Stimulated activated CD8-positive, alpha-beta memory T cell treated with anti-CD3 and anti-CD28 coated beads, Interleukin-15, amount 100 ng/mL, for 4 hours (primary cell): ENCODE data around the gene FHAD1.
A peak's percentile ranks its signal among the peaks of the same experiment; 100 is the strongest.
"Not testable (repeated sequence)": the region's sequence is repeated elsewhere in the genome, so short reads cannot be mapped to it uniquely, and the experiment has no call there.

ENCODE experiments used
- DNase-seq, 2 donors: peaks; one replicate each; pipeline ENCODE4 v3.0.0-alpha.2; 2020; ENCODE audit warnings: low read depth in 2 of 2

The FHAD1 gene

DNA sequence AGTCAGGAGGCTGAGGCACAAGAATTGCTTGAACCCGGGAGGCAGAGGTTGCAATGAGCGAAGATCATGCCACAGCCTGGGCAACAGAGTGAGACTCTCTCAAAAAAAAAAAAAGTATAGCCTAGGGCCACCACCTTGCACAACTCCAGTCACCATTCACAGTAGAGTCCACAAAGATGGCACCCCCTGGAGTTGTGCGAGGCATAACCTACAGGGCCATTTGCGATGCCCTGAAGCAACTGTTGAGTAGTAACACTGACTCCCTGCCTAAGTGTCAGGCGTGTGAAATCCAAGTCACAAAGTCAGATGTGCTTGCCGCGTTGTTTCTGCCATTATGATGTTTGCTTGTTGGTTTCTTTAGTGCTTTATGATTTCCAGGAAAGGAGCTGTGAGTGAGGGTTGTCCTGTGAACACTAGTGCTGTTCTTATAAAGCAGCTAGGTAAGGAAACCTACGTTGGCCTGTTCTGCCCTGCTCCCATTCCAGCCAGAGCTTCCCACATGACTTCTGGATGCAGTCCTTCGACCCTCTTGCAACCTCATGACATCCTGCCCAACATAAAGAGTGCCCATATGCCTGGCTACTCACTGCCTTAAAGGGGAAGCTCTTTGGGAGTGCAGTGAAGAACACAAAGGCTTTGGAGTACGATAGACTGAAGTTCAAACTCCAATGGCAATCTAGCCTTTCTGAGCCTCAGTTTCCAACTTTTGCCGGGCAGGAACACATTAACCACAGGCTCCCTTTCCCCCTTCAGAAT lies 29.8 kb downstream of the FHAD1 start:
- DNase-seq, result no peak

- no peak for DNase-seq
Measured at GRCh38 chr1:15277447-15277838, 30.4 kb downstream of the FHAD1 start.

DNA sequence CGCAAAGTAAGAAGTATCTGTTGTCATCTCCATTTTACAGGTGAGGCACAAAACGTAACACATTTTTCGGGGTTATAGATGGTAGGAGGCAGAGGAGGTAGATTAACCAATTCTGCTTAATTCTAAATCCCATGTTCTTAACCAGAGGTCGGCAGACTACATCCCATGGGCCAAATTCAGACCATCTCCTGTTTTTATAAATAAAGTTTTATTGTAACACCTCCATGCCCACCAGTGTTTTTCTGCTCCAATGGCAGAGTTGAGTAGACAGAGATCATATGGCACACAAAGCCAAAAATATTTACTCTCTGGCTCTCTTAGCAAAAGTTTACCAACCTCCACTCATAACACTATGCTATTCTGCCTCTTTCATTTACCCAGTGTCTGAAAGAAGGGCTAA lies 30.9 kb downstream of the FHAD1 start:
- no peak for DNase-seq

- DNase-seq, result no peak
Measured at GRCh38 chr1:15279576-15280230, 32.7 kb downstream of the FHAD1 start.

GRCh38 chr1:15280416-15280815 lies 33.4 kb downstream of the FHAD1 start:
- no peak for DNase-seq

GRCh38 chr1:15282038-15282437 lies 35.0 kb downstream of the FHAD1 start:
- no peak for DNase-seq

- no peak for DNase-seq
Measured at GRCh38 chr1:15282810-15283474, 35.9 kb downstream of the FHAD1 start.

- no peak for DNase-seq
Measured at GRCh38 chr1:15283526-15283925, 36.5 kb downstream of the FHAD1 start.

DNA sequence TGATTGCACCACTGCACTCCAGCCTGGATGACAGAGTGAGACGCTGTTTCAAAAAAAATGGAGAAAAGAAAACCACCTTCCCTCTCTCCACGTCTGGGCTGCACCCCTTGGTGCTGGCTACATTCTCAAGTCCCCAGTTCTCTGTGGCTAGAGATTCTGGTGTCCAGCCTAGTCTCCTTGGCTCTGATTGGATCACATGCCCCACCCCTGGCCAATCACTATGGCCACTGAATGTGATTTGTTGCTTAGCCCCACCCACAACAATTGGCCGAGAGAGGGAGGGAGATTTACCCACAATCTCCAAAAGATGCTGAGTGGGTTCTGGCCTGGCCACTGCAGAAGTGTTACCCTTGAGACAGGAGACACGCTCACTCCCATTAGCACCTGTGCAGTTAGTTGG lies 39.4 kb downstream of the FHAD1 start:
- DNase-seq, result no peak

DNA sequence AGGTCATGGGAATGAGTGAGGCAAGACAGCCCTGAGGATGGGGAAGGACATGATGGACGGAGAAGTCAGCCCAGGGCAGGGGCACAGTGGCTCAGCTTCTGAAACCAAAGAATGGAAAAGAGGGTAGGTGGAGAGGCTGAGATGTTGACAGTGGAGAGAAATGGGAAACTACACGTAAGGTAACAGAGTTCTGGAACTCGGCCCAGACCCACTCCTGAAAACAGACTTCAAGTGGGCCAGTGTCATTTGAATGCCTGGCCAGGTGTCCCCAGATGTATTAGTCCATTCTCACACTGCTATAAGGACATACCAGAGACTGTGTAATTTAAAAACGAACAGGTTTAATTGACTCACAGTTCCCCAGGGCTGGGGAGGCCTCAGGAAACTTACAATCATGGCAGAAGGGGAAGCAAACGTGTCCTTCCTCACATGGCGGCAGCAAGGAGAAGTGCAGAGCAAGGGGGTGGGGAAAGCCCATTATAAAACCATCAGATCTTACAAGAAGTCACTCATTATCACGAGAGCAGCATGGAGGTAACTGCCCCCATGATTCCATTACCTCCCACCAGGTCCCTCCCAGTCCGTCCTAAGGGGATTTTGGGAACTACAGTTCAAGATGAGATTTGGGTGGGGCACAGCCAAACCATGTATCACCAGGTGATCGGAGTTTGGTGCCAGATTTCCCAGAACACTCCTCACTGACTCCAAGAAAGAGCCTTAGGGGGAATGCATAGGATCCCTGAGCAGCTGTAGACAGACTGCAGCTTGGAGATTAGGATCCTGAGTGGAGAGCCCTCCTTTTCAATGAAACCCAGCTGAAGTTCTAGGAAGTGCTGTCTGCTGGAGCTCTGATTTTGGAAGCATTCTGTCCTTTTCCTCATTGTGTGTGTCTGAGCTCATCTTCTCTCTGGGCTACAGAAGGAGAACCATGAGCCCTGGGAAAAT lies 40.3 kb downstream of the FHAD1 start:
- DNase-seq, result no peak

DNA sequence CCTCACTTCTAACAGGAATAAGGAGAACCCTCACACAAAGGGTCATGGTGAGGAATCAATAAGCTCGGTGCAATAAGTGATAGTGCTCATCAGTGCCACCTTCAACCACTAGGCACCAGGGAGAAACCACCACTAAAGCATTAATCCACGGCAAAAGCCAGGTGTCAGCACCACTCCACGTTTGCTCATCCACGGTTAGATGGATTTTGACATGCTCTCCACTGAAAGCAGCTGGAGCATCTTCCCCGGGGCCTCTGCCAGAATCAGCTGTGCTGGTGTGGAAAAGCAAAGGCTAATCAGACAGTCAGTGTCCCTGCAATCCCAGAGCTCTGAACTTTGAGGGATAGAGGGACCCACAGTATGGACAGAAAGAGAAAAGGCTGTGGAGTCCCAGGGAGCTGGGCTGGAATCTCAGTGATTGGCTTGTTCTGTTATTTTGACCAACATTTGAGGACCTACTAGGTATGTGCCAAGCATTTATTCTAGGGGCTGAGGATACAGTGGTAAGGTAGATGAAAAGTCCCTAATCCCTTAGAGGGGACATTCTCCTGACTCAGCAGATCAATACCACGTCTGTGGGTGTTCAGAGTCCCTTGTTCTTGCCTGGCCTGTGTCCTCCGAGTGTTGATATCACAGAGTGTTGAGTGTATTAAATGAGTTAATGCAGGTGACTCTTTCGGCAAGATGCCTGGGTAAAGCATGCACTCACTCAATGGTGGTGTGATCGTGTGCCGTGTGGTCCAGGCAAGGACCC lies 41.3 kb downstream of the FHAD1 start:
- DNase-seq, result no peak

- DNase-seq, result no peak
Measured at GRCh38 chr1:15289251-15289651, 42.2 kb downstream of the FHAD1 start.

GRCh38 chr1:15290382-15290781 lies 43.4 kb downstream of the FHAD1 start:
- no peak for DNase-seq

- no peak for DNase-seq
Measured at GRCh38 chr1:15295696-15296095, 48.7 kb downstream of the FHAD1 start.

- no peak for DNase-seq
Measured at GRCh38 chr1:15296585-15297321, 49.7 kb downstream of the FHAD1 start.

DNA sequence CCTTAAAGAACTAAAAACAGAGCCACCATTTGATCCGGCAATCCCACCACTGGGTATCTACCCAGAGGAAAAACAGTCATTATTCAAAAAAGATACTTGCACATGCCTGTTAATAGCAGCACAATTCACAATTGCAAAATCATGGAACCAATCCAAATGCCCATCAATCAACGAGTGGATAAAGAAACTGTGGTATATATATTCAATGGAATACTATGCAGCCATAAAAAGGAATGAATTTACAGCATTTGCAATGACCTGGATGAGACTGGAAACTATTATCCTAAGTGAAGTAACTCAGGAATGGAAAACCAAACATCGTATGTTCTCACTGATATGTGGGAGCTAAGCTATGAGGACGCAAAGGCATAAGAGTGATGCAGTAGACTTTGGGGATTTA lies 51.0 kb downstream of the FHAD1 start:
- not testable (repeated sequence) for DNase-seq

- no peak for DNase-seq
Measured at GRCh38 chr1:15299179-15299578, 52.2 kb downstream of the FHAD1 start.

DNA sequence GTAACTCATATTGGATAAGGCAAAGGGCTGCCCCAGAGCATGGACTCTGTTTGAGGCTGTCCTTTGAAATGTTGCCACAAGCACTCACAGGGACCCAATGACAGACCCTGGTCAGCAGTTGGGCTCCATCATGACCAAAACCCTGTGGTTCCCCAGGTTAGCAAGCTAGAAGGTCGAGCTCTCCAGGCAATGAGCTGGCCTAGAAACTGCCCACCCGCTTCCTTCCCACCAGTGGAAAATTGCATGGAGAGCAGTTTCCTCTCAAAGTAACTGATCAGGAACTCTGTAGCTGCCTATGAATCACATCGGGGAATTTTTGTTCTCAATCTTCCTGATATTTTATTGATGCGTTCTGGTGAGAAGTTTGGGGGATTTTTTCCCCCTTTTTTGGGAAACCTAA lies 52.8 kb downstream of the FHAD1 start:
- DNase-seq, result no peak

DNA sequence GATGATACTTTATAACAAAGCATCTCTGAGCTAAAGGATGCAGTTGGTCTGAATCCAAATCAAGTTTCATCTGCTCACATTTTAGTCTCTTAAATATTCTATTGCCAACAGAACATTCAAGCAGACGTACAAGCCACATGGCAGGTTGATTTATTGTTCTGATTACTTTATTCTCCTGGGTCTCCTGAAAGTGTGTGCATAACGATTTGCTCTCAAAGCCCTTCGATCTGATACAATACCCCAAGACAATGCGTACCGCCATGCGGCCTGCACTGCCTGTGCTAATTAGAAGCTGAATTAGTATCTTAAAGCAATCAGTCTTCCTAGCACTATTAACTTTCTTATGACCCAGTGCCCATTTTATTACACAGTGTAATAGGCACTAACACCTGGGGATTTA lies 56.9 kb downstream of the FHAD1 start:
- DNase-seq, result no peak

DNA sequence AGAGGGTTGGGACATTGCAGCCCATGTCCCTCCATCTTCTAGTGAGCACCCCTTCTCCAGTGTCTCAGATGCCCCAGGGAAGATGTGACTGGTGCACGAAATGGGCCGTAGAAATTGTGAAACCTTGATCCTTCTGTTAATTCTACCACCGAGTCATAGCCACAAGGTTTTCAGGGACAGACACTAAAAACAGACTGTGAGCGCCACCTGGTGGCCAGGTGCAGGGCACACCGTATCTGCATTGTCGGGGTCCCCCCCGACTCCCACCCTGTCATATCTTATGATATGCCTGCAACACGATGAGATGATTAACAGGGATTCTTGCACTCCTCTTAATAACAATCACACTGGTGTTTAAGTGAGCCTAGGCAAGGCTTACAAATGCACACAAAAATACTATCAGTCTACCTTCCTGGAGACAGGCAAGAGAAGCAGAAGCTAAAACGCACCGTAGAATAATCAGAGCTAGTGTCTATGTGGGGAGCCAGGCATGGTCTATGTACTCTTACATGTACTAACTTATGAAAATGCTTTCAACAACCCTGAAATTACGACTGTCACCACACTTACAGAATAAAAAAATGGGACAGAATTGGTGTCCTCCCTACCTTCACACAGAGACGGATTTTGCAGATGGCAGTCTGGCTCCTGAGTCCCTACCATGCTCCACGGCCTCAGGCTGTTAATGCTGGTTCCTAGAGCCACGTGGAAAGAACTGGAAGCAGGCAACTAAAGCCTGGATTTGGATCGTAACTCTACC lies 57.9 kb downstream of the FHAD1 start:
- peak; percentile 25 to 26 for DNase-seq
